Esophagus muscularis mucosa (tissue), 3 donors: Measurements from ENCODE around the gene GPR160.

Source experiments
- CTCF ChIP-seq, 3 experiments: fragments of 200-600 bp in 2 of 3; fragments of 450-650 bp in 1 of 3; sonication (generic) in 2 of 3; IDR thresholded peaks; one replicate each; pipeline ENCODE4 v1.5.1; 2017 to 2019; ENCODE audit warnings: antibody characterized with exemption in 3 of 3, mild to moderate bottlenecking in 2 of 3, moderate library complexity in 1 of 3
- POLR2A ChIP-seq: fragments of 450-650 bp; IDR thresholded peaks from one replicate; pipeline ENCODE4 v1.6.1; 2017; ENCODE audit warnings: antibody characterized with exemption, moderate library complexity, mild to moderate bottlenecking, low read depth

- TF ChIP-seq POLR2A (no peak), CTCF (IDR thresholded peaks at IDR 0.05) (no peak)
These were observed 10.3 kb upstream of the GPR160 start for GRCh38 chr3:170027233-170028102.
